Stimulated activated CD8-positive, alpha-beta memory T cell treated with anti-CD3 and anti-CD28 coated beads, Interleukin-12 subunit alpha, Interleukin-12 subunit beta, amount 100 ng/mL, for 4 hours (primary cell): ENCODE data around the gene TBC1D1.

Experiments used
- DNase-seq: peaks from one replicate; pipeline ENCODE4 v3.0.0-alpha.2; 2020; ENCODE audit warnings: low read depth

TBC1D1 gene

DNA sequence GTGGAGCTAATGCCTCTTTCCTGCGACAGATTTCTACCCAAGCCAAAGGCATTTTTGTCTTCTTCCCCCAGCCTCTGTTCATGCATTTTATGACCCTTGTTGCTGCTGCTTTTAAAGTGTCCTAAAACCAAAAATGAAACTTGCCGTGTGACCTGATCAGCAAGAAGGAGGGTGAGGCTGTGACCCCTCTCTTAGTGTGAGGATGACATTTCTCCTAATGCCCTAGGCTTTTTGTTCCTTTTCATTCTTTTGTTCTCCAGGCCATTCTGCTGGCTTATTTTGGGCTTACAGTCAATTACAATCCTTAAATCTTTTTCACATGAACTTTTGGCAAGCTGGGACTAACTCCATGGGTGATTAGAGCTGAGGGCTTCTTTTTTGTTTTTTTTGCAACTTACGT, 103.7 kb downstream of the TBC1D1 start:
- no peak for DNase-seq

DNA sequence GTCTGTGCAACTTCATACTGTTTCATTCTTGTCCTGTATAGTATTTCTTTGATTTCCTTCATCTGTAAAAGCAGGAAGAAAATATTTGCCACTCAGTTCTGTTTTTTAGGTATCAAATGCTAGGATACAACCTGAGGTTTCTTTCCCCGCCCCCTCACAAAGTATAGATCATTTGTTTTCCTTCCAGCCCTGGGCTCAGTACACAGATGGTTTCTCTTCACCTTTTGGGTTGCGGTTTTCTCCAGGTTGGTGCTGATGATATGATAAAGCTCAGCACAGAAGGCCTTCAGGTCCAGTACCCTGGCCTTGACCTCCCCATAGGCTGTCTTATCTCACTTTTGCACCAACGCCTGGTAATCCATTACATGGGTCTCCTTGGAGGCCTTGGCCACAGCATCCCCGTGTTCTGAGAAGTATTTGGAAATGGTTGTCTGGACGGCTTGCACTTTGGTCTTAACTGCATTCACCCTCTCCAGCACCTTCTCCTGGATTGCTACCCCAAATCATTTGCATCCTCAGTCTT, 104.5 kb downstream of the TBC1D1 start:
- no peak for DNase-seq

GRCh38 chr4:37995981-37996775, 105.3 kb downstream of the TBC1D1 start:
- DNase-seq: no peak

GRCh38 chr4:37998226-37998625, 107.3 kb downstream of the TBC1D1 start:
- no peak for DNase-seq

GRCh38 chr4:37999000-37999716, 108.3 kb downstream of the TBC1D1 start:
- DNase-seq: no peak

DNA sequence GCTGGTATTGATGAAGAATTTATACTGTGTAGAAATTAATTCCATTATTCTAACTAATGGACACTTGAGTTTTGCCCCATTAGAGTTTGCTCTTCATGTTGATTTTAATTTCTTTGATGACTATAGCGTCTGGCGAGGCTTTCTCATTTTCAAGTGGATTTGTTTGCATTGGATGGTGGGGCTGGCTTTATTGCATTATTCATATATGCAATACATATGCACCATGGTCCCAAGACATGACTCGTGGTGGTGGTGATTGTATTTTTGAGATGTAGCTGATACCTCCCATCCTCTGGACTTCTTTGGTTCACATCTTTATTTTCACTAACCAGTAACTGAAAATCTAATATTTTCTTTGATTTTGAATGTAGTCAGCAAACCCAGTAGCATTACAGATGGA, 109.1 kb downstream of the TBC1D1 start:
- DNase-seq: no peak

DNA sequence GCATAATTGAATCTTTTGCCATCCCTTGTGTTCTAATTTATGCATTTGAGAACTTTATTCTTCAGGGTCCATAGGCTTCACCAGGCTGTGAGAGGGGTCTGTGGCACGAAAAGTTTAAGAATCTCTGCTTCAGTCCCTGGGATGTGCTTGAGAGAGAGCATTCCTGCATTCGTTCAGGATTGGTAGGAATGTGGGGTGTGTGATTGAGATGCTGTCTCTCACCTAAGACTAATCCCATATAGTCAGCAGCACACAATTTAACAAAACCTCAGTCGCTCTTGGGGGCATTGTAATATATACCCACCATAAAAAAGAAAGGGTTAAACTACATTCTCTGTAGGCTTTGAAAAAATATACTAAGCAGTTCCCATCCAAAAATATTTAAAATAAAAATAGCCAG, 111.0 kb downstream of the TBC1D1 start:
- no peak for DNase-seq

GRCh38 chr4:38002451-38003071, 111.7 kb downstream of the TBC1D1 start:
- DNase-seq: no peak

DNA sequence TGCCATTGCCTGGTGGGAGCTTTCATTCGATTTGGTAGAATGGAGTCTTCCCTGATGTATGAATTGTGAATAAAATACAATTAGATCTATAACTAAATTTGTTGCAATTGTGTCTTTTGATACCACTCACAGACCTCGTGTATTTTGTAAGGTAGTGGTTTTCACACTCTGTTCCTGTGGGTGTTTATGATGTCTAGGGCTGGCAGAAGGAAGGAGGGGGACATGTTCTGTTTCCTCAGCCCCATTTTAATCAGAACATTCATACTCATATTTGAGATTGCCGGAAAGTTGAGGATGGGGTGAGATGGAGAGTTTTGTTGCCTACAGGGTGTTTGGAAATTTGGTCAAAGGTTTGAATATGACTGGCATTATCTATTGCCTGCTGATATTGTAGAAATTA, 112.2 kb downstream of the TBC1D1 start:
- no peak for DNase-seq

- DNase-seq: no peak
These were observed 112.7 kb downstream of the TBC1D1 start for GRCh38 chr4:38003628-38004027.

GRCh38 chr4:38004062-38004461, 113.2 kb downstream of the TBC1D1 start:
- DNase-seq: no peak

GRCh38 chr4:38004887-38005286, 114.0 kb downstream of the TBC1D1 start:
- no peak for DNase-seq

DNA sequence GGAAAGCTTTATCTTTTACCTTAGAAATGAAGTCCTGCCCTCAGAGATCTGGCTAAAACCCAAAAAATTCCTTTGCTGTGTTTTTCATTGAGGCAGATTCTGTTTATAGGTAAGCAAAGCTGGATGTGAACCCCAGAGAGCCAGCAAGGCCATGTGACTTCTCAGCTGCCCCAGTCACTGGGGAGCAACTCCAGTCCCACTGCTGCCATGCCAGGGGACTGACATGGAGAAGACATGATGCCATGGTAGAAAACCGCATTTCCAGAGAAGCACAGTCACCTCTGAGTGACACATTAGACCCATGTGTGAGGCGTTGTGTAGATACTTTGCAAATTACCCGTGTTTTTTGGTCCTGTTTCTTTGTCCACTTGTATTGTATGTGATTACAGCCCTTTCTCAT, 114.8 kb downstream of the TBC1D1 start:
- DNase-seq: no peak

- no peak for DNase-seq
These were observed 116.8 kb downstream of the TBC1D1 start for GRCh38 chr4:38007645-38008044.

DNA sequence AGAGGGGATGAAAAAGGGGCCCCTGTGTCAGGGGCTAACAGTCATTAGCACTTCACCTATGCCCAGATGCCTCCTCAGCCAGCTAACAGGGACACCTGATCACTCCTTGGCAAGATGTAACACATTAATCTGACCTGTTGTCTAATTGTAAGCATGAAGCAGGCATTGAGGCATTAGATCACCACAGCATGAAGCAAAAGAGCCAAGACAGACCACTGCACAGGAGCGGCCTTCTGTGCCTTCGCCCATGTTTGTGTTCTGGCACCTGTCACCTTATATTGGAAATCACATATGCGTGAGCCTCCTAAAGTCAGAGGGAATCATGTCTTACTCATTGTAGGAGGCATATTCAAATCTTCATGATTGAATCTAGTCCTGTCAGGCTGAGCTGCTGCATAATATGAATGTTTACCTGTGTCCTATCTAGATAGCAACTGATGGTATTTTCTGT, 117.7 kb downstream of the TBC1D1 start:
- no peak for DNase-seq

- no peak for DNase-seq
These were observed 118.5 kb downstream of the TBC1D1 start for GRCh38 chr4:38009421-38009820.

GRCh38 chr4:38009949-38010348, 119.1 kb downstream of the TBC1D1 start:
- DNase-seq: no peak

GRCh38 chr4:38011511-38012162, 120.8 kb downstream of the TBC1D1 start:
- DNase-seq: no peak

DNA sequence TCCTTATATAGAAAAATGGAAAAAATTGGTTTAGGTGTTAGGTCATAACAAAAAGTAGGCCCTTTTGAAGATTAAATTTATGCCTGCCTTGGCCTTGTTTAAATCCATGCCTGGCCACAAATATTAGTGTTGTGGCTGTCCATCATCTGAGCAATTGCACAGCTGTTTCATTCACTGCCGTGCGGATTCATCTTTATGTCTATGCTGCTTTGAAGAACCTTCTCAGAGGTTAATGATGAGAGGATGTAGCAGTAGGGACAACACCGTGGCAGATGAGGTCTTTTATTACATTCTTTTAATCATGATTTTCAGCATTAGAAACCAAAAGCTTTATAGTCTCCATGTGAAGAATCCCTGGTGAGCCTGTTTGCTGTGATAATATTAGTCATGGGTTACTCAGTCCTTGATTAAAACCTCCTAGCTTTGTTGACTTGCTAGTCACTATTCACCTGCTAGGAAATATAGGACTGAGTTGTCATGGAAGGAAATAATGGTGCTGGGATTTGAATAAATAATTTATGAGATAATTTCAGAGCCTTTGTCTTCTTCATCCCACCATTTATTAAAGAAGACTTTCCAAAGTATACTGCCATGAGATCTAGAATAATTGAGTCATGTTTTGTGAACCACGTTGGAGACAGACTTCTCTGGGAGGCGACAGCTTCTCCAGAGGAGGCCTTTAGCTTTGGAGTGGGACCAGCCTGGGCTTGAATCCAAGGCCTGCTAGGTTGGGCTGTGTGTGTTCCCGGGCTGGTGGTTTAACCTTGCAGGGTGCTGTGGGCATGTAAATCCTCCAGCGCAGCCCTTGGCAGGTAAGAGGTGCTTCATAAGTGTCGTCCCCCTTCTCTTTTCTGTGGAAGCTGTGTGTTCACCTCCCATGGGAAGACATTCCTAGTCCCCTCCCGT, 122.8 kb downstream of the TBC1D1 start:
- no peak for DNase-seq

DNA sequence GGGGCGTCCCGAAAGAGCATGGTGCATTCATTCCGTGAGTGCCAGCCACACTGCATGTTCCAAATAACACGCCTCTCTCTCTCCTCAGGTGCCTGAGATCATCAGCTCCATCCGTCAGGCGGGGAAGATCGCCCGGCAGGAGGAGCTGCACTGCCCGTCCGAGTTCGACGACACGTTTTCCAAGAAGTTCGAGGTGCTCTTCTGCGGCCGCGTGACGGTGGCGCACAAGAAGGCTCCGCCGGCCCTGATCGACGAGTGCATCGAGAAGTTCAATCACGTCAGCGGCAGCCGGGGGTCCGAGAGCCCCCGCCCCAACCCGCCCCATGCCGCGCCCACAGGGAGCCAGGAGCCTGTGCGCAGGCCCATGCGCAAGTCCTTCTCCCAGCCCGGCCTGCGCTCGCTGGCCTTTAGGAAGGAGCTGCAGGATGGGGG, 123.6 kb downstream of the TBC1D1 start:
- no peak for DNase-seq

DNA sequence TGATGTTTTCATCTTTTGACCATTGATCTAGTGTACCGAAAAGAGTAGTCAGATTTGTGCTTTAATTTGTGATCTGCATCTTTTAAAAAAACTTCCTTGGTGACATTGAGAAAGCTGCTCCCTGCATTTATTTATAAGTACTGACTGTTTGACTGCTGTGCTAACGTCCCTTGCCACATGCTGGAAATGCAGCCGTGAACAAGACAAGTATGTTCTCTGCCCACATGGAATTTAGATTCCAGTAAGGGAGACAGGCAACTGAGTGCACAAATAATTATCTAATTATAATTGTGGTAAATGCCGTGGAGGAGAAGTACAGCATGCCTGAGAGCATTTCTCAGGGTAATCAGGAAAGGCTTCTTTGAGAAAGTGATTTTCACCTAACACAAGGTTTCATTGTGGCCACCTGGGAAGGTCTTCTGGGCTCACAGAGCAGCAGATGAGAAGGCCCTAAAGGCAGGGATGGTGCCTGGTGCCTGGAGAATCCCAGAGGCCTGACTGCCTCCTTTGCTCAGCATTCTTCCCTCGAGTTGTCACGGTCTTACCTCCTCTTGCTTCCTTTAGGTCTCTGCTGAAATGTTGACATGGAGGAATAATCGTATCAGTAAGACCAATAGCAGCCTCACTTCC, 125.1 kb downstream of the TBC1D1 start:
- no peak for DNase-seq
